ENCODE results near the gene P2RY12.

- TF ChIP-seq CTCF (IDR thresholded peaks at IDR 0.05; ENCODE audit: low read depth, low read length) (no peak), EZH2phosphoT487 (IDR thresholded peaks at IDR 0.05; ENCODE audit: low read depth) (no peak)
Measured at GRCh38 chr3:151393146-151393830, 8.7 kb upstream of the P2RY12 start.

Measured in OCI-LY3 (cell line).